Activated CD8-positive, alpha-beta memory T cell treated with anti-CD3 and anti-CD28 coated beads, Interleukin-2, amount 50 U/mL, for 24 hours (primary cell): Measurements from ENCODE around the gene NNT.
"Not testable (repeated sequence)": the region's sequence is repeated elsewhere in the genome, so short reads cannot be mapped to it uniquely, and the experiment has no call there.

ENCODE experiments used
- DNase-seq: peaks from one replicate; pipeline ENCODE4 v3.0.0-alpha.2; 2020; ENCODE audit errors: extremely low read depth

Gene NNT

DNA sequence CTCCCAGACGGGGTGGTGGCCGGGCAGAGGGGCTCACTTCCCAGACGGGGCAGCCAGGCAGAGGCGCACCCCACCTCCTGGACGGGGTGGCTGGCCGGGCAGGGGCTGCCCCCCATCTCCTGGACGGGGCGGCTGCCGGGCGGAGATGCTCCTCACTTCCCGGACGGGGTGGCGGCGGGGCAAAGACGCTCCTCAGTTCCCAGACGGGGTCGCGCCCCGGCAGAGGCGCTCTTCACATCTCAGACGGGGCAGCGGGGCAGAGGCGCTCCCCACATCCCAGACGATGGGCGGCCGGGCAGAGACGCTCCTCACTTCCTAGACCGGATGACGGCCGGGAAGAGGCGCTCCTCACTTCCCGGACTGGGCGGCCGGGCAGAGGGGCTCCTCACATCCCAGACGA is 62.8 kb downstream of the NNT start:
- not testable (repeated sequence) for DNase-seq

DNA sequence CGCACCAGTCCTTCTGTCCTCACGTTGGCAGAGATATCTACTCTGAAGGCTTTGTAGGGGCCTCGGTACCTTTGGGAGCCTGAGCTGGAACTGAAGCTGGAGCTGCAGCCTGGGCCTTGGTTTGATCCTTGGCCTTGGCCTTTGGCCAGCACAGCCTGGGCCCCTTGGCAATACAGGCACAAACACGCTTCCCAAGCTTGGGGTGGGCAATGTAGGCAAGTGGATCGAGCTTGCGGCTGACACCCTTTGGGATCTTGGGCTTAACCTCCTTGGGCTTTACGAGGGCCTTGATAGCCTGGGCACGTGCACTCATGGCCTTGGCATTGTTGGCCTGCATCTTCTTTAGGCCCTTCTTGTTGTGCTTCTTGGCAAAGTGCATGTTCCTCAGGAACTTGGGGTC is 63.7 kb downstream of the NNT start:
- not testable (repeated sequence) for DNase-seq

DNA sequence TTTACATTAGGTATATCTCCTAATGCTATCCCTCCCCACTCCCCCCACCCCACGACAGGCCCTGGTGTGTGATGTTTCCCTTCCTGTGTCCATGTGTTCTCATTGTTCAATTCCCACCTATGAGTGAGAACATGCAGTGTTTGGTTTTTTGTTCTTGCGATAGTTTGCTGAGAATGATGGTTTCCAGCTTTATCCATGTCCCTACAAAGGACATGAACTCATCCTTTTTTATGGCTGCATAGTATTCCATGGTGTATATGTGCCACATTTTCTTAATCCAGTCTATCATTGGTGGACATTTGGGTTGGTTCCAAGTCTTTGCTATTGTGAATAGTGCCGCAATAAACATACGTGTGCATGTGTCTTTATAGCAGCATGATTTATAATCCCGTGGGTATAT is 64.4 kb downstream of the NNT start:
- DNase-seq, result not testable (repeated sequence)

- no peak for DNase-seq
Measured at GRCh38 chr5:43674536-43674935, 71.6 kb downstream of the NNT start.

- no peak for DNase-seq
Measured at GRCh38 chr5:43675357-43675756, 72.4 kb downstream of the NNT start.

DNA sequence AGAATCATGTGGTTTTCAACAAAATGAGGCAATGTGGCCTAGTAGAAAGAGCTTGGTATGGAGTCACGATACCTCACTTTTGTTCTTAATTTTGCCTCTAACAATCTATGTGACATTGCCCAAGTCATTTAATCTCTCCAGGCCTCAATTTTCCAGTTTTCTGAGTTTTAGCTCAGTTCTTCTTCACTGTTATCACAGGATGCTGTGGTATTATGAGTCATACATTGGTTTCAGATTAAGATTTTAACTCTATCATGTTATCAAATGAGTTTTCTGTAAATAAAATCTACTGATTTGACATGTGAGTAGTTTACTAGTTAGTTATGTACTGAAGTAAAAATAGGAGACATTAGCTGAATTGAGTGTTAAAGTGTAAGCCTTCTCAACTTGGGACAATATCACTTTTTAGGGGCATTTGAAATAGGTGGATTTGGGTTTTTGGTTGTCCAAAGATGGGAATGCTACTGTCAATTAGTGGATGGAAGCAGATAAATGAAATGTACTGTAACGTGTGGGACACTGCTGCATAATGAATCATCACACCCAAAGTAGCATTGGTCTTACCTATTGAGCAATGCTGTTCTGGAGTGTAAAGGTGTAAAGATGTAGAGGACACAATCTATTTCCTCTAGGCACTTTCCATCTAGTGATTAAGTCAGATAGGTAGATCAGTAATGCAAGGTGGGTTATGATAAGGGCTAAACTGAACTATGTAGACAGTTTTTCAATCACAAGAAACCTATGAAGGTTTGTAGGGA is 73.3 kb downstream of the NNT start:
- no peak for DNase-seq

DNA sequence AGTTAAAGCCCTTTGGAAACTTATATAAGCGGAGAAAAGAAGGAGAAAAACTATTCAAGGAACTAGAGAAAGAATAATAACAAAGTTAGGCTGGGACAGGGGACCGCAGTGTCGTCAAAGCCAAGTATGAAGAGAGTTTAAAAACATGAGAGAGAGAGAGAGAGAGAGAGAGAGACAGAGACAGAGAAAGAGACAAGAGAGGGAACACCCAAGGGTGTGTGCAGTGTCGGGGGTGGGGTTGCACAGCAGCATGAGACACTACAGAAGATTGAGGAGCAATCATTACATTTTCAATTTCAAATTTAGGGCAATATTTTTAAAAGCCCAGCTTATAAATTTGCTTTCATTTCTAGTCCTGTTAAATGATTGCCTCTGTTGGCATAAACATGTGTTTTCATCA is 74.3 kb downstream of the NNT start:
- no peak for DNase-seq

DNA sequence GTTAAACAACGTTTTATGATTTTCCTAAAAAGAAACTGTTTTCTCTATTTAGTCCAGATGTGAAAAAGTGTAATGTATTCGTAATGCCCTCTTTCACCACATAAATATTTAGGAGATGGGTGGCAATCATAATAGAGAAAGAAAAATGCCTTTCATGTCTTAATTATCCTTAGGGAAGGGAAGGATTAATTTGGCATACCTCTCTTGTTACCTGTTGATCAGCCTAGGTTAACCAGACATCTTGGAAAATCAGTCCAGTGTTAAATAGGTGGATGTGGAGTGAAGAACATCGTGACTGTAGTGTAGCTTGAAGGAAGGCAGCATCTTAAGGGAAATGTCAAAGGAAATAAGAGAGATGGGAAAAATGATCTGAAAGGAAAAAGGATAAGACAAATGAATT is 76.2 kb downstream of the NNT start:
- DNase-seq, result no peak

GRCh38 chr5:43680286-43680685 is 77.3 kb downstream of the NNT start:
- DNase-seq, result no peak

- no peak for DNase-seq
Measured at GRCh38 chr5:43683884-43684471, 81.0 kb downstream of the NNT start.

DNA sequence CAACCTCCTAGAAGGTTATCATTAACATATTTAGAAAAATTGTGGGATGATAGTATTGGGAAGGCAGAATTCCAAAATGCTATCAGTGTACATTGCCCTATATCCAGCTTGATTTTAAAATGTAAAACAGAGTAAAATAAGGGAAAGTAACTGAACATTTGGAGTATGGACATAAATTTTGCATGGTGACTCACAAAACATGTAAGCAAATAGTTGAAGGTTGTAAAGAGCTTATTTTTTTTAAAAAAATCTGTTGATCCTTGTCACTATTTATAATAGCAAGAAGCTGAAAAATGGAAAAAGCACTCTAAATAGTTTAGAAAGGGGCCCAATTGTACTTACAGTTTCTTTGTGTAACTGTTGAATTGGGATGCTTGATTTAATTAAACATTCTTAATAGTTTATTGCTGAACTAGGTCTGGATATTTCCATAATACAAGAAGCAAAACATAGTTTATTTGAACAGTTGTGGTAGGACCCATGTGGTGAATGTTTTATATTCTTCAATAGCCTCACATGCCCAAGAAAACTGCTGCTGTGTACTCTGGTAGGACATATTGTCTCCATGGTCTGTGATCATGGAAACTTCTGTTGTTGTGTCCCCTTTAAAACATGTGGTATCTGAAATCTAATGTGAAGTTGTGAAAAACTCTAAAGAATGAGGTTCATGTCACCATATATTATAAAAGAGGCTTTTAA is 82.4 kb downstream of the NNT start:
- DNase-seq, result no peak

- no peak for DNase-seq
Measured at GRCh38 chr5:43687275-43687674, 84.3 kb downstream of the NNT start.

GRCh38 chr5:43691275-43691674 is 88.3 kb downstream of the NNT start:
- no peak for DNase-seq

DNA sequence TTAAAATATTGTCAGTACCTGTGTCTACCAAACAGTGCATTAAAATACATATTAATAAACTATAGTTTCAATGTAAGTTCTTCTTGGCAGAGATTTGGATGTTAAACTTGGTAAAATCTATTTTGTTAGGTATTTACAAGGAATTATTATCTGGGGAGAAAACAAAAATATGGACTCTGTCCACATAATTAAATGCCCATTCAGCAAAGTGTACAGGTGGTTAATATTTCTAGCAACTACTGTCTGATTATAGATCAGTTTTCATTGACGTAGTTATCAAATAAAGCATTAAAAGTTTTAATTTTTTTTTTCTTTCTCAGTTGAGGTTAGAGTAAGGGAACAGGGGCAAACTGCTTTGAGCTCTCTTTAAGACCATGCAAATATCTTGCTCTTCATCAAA is 88.9 kb downstream of the NNT start:
- no peak for DNase-seq

GRCh38 chr5:43693411-43693810 is 90.4 kb downstream of the NNT start:
- DNase-seq, result no peak

DNA sequence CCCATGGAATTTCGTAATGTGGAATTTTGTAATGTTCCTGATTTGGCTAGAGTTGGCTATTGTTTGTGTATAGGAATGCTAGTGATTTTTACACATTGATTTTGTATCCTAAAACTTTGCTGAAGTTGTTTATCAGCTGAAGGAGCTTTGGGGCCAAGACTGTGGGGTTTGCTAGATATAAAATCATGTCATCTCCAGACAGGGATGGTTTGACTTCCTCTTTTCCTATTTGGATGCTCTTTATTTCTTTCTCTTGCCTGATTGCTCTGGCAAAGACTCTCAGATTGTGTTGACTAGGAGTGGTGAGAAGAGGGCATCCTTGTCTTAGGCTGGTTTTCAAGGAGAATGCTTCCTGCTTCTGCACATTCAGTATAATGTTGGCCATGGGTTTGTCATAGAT is 91.0 kb downstream of the NNT start:
- DNase-seq, result no peak

DNA sequence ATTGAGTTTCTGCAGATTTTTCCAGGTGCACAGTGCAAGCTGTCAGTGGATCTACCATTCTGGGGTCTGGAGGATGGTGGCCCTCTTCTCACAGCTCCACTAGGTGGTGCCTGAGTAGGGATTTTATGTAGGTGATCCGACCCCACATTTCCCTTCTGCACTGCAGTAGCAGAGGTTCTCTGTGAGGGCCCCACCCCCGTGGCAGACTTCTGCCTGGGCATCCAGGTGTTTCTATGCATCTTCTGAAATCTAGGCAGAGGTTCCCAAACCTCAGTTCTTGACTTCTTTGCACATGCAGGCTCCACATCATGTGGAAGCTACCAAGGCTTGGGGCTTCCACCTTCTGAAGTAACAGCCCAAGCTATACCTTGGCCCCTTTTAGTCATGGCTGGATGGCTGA is 93.5 kb downstream of the NNT start:
- not testable (repeated sequence) for DNase-seq

DNA sequence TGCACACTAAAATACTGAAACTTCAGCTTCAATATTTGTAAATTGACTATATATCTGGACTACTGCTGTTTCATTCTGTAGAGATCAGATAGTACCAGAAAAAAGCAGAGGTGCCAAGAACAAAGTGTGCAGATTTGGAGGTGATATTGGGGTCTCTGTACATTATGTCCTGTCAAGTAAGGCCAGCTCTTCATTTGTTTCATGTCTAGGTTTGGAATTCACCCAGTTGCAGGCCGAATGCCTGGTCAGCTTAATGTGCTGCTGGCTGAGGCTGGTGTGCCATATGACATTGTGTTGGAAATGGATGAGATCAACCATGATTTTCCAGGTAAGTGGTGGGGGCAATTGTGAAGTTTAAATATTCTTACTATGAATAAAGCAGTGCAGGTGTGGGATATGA is 96.9 kb downstream of the NNT start:
- no peak for DNase-seq

- no peak for DNase-seq
Measured at GRCh38 chr5:43700601-43701000, 97.6 kb downstream of the NNT start.

DNA sequence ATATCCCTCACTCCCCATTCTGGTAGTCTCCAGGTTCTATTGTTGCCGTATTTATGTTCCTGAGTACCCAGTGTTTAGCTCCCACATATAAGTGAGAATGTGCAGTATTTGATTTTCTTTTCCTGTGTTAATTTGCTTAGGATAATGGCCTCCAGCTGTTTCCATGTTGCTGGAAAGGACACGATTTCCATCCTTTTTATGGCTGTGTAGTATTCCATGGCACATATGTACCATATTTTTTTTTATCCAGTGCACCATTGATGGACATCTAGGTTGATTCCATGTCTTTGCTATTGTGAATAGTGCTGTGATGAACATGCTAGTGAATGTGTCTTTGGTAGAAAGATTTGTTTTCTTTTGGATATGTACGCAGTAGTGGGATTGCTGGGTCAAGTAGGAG is 98.2 kb downstream of the NNT start:
- no peak for DNase-seq

GRCh38 chr5:43702293-43702692 is 99.3 kb downstream of the NNT start:
- no peak for DNase-seq

- DNase-seq, result no peak
Measured at GRCh38 chr5:43702815-43703214, 99.8 kb downstream of the NNT start.

DNA sequence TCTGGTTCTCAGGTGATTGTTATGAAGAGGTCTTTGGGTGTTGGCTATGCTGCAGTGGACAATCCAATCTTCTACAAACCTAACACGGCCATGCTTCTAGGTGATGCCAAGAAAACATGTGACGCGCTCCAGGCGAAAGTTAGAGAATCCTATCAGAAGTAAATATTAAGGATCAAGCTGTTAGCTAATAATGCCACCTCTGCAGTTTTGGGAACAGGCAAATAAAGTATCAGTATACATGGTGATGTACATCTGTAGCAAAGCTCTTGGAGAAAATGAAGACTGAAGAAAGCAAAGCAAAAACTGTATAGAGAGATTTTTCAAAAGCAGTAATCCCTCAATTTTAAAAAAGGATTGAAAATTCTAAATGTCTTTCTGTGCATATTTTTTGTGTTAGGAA is 101.3 kb downstream of the NNT start:
- DNase-seq, result no peak
